Measurements from ENCODE around the gene ZFR.
"Not testable (repeated sequence)": the region's sequence is repeated elsewhere in the genome, so short reads cannot be mapped to it uniquely, and the experiment has no call there.

Gene ZFR

DNA sequence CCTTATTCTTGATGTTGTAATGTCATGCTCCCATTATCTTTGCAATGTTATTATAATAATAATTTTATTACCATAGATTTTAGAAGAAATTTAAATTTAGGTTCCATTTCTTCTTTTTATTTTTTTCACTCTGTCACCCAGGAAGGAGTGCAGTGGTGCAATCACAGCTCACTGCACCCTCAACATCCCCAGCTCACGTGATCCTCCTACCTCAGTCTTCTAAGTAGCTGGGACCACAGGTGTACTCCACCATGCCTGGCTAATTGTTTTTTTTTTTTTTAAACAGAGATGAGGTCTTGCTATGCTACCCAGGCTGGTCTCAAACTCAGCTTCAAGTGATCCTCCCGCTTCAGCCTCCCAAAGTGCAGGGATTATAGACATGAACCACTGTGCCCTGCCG lies 11.9 kb downstream of the ZFR start:
- no peak overlapping the region for H3K4me3 ChIP-seq (ENCODE audit: low read depth in 1 of 2, low read length in 2 of 2)
- H3K4me1 ChIP-seq (ENCODE audit: control insufficient read depth in 1 of 2, insufficient read depth in 2 of 2, low read length in 2 of 2), result peaks cover 0 to 16% of the 10 kb centered on the region in 2 donors
- no peaks in the 10 kb centered on the region for H3K27me3 ChIP-seq (ENCODE audit: low read depth, low read length)
- H3K36me3 ChIP-seq (ENCODE audit: control insufficient read depth in 1 of 2, insufficient read depth in 2 of 2, low read length in 2 of 2), result peaks cover 0 to 4% of the 10 kb centered on the region in 2 donors
- H3K27ac ChIP-seq (ENCODE audit: low read length), result no peak overlapping the region
- H3K9me3 ChIP-seq (ENCODE audit: control insufficient read depth in 1 of 2, low read length in 2 of 2), result no peaks in the 10 kb centered on the region

DNA sequence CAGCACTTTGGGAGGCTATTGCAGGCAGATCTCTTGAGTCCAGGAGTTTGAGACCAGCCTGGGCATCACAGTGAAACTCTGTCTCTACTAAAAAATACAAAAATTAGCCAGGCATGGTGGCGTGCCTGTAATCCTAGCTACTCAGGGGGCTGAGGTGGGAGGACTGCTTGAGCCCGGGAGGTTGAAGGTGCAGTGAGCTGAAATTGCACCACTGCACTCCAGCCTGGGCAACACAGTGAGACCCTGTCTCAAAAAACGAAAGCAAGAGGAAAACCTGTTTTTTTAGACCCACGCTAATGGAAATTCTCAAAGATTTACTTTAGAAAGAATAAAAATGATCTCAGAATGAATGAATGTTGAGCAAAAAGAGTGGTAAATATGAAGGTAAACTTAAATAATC lies 13.7 kb downstream of the ZFR start:
- not testable (repeated sequence) for H3K27ac ChIP-seq (ENCODE audit: low read length); H3K4me3 ChIP-seq (ENCODE audit: low read depth in 1 of 2, low read length in 2 of 2)
- peaks cover 0 to 15% of the 10 kb centered on the region in 2 donors for H3K4me1 ChIP-seq (ENCODE audit: control insufficient read depth in 1 of 2, insufficient read depth in 2 of 2, low read length in 2 of 2)

DNA sequence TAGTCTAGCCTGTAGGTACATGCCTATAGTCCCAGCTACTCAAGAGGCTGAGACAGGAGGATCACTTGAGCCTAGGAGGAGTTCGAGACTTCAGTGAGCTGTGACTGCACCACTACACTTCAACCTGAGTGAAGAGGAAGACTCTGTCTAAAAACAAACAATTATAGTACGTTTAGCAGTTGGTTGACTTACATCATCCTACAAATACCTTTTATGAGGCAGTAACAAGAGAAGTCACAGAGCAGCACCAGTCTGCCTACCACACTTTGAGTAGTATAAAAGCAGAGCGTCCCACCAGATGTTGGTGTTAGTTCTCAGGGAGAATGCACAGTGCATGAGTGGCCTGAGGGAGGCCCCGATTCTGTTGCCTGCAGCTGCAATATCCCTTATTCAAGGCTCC lies 16.1 kb downstream of the ZFR start:
- H3K27ac ChIP-seq (ENCODE audit: low read length), result no peak overlapping the region
- H3K27me3 ChIP-seq (ENCODE audit: low read depth, low read length), result no peaks in the 10 kb centered on the region
- H3K4me1 ChIP-seq (ENCODE audit: control insufficient read depth in 1 of 2, insufficient read depth in 2 of 2, low read length in 2 of 2), result peaks cover 0 to 3% of the 10 kb centered on the region in 2 donors
- H3K9me3 ChIP-seq (ENCODE audit: control insufficient read depth in 1 of 2, low read length in 2 of 2), result peaks cover 0 to 8% of the 10 kb centered on the region in 2 donors
- no peak overlapping the region for H3K4me3 ChIP-seq (ENCODE audit: low read depth in 1 of 2, low read length in 2 of 2)
- H3K36me3 ChIP-seq (ENCODE audit: control insufficient read depth in 1 of 2, insufficient read depth in 2 of 2, low read length in 2 of 2), result peaks cover 0 to 14% of the 10 kb centered on the region in 2 donors

More for the DNA sequence above, 13.7 kb downstream of the ZFR start:
- H3K27me3 ChIP-seq (ENCODE audit: low read depth, low read length); H3K9me3 ChIP-seq (ENCODE audit: control insufficient read depth in 1 of 2, low read length in 2 of 2): not testable (repeated sequence)
- peaks cover 0 to 14% of the 10 kb centered on the region in 2 donors for H3K36me3 ChIP-seq (ENCODE audit: control insufficient read depth in 1 of 2, insufficient read depth in 2 of 2, low read length in 2 of 2)

DNA sequence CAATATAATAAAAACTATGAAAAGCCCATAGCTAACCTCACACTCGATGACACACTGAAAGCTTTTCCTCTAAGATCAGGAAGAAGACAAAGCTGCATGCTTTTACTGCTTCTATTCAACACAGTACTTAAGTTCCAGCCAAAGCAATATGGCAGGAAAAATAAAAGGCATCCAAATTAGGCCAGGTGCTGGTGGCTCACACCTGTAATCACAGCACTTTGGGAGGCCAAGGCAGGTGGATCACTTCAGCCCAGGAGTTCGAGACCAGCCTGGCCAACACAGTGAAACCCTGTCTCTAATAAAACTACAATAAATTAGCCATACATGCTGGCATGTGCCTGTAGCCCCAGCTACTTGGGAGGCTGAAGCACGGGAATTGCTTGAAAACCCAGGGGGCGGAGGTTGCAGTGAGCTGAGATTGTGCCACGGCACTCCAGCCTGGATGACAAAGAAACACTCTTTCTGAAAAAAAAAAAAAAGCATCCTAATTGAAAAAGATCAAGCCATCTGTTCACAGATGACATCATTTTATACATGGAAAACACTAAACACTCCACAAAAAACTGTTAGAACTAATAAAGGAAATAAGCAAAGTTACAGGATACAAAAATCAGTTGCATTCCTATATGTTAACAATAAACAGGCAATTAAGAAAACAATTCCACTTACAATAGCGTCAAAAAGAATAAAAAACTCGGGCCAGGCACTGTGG lies 17.9 kb downstream of the ZFR start:
- Histone ChIP-seq H3K4me3 (ENCODE audit: low read depth in 1 of 2, low read length in 2 of 2) (no peak overlapping the region), H3K27ac (ENCODE audit: low read length) (no peak overlapping the region), H3K9me3 (ENCODE audit: control insufficient read depth in 1 of 2, low read length in 2 of 2) (peaks cover 0 to 8% of the 10 kb centered on the region in 2 donors), H3K4me1 (ENCODE audit: control insufficient read depth in 1 of 2, insufficient read depth in 2 of 2, low read length in 2 of 2) (peaks cover 0 to 12% of the 10 kb centered on the region in 2 donors), H3K27me3 (ENCODE audit: low read depth, low read length) (no peaks in the 10 kb centered on the region), H3K36me3 (ENCODE audit: control insufficient read depth in 1 of 2, insufficient read depth in 2 of 2, low read length in 2 of 2) (peaks cover 0 to 14% of the 10 kb centered on the region in 2 donors)

DNA sequence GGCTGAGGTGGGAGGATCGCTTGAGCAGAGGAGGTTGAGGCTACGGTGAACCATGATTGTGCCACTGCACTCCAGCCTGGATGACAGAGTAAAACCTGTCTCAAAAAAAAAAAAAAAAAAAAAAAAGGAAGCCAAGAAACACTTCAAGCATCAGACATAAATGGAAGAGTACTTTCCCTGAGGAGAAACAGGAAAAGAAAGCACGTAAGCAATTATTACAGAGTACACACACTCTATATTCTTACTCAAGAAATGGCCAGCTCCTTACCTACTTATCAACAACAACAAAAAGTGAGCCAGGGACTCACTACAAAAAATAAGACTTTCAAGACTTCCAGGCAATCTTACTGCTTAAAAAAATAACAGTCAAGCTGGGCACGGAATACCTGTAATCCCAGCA lies 21.8 kb downstream of the ZFR start:
- Histone ChIP-seq H3K9me3 (ENCODE audit: control insufficient read depth in 1 of 2, low read length in 2 of 2) (peaks cover 0 to 8% of the 10 kb centered on the region in 2 donors), H3K36me3 (ENCODE audit: control insufficient read depth in 1 of 2, insufficient read depth in 2 of 2, low read length in 2 of 2) (peaks cover 5 to 12% of the 10 kb centered on the region in 2 donors), H3K4me1 (ENCODE audit: control insufficient read depth in 1 of 2, insufficient read depth in 2 of 2, low read length in 2 of 2) (peaks cover 0 to 22% of the 10 kb centered on the region in 2 donors), H3K27ac (ENCODE audit: low read length) (no peak overlapping the region), H3K4me3 (ENCODE audit: low read depth in 1 of 2, low read length in 2 of 2) (no peak overlapping the region), H3K27me3 (ENCODE audit: low read depth, low read length) (no peaks in the 10 kb centered on the region)

DNA sequence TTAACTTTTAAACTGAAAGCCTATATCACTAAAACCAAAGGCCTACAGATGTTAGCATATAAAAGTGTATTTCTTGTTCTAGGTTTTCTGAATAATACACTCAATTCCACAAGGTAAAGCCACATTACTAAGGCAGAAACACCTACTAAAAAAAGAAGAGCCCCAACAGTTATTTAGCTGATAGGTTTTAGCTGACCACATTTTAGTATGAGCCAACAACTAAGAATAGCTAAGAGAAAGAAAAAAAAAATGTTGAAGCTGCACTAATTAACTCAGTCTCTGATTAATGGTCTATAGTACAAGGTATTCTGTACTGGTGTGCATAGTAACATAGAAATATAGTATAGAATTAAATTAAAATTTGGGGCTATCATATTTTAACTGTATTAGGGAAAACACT lies 23.5 kb downstream of the ZFR start:
- peak overlapping the region; percentile 9 for H3K27ac ChIP-seq (ENCODE audit: low read length)
- no peak overlapping the region for H3K4me3 ChIP-seq (ENCODE audit: low read depth in 1 of 2, low read length in 2 of 2)
- H3K9me3 ChIP-seq (ENCODE audit: control insufficient read depth in 1 of 2, low read length in 2 of 2), result no peaks in the 10 kb centered on the region
- H3K27me3 ChIP-seq (ENCODE audit: low read depth, low read length), result no peaks in the 10 kb centered on the region
- H3K4me1 ChIP-seq (ENCODE audit: control insufficient read depth in 1 of 2, insufficient read depth in 2 of 2, low read length in 2 of 2), result peaks cover 0 to 22% of the 10 kb centered on the region in 2 donors
- peaks cover 10 to 13% of the 10 kb centered on the region in 2 donors for H3K36me3 ChIP-seq (ENCODE audit: control insufficient read depth in 1 of 2, insufficient read depth in 2 of 2, low read length in 2 of 2)

DNA sequence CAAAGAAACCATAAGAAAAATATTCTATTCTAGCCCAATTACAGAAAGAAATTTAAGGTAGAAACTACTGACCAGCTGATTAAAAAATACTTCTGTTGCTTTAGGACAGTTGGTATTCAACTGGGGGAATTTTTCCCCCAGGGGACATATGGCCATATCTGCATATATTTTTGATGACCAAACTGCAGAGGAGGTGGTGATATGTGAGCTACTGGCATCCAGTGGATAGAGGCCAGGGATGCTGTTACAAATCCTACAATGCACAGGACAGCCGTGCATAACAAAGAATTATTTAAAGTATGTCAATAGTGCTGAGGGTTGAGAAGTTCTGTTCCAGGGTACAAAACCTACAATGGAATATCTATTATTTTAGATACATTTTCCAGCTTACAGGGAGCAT lies 24.0 kb downstream of the ZFR start:
- H3K4me3 ChIP-seq (ENCODE audit: low read depth in 1 of 2, low read length in 2 of 2), result no peak overlapping the region
- no peaks in the 10 kb centered on the region for H3K9me3 ChIP-seq (ENCODE audit: control insufficient read depth in 1 of 2, low read length in 2 of 2)
- H3K27ac ChIP-seq (ENCODE audit: low read length), result no peak overlapping the region
- peaks cover 10 to 13% of the 10 kb centered on the region in 2 donors for H3K36me3 ChIP-seq (ENCODE audit: control insufficient read depth in 1 of 2, insufficient read depth in 2 of 2, low read length in 2 of 2)
- H3K4me1 ChIP-seq (ENCODE audit: control insufficient read depth in 1 of 2, insufficient read depth in 2 of 2, low read length in 2 of 2), result peaks cover 0 to 22% of the 10 kb centered on the region in 2 donors
- H3K27me3 ChIP-seq (ENCODE audit: low read depth, low read length), result no peaks in the 10 kb centered on the region

DNA sequence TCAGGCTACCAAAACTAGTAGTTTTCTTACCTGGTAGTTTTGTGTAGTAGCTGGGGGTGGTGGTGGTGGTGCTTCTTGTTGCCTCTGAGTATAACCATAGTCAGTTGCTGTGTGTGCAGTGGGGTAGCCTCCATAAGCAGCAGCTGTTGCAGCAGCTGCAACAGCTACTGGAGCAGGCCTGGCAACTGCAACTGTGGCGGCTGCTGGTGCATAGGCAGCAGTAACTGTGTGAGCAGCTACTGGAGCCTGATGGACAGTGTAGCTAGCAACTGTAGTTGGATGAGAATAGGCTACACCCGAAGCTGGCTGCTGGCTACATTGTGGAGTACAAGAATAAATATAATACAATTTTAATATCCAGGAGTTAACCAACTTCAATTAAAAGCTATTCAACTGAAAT lies 24.7 kb downstream of the ZFR start:
- H3K4me3 ChIP-seq (ENCODE audit: low read depth in 1 of 2, low read length in 2 of 2), result no peak overlapping the region
- no peaks in the 10 kb centered on the region for H3K27me3 ChIP-seq (ENCODE audit: low read depth, low read length)
- peaks cover 0 to 22% of the 10 kb centered on the region in 2 donors for H3K4me1 ChIP-seq (ENCODE audit: control insufficient read depth in 1 of 2, insufficient read depth in 2 of 2, low read length in 2 of 2)
- H3K27ac ChIP-seq (ENCODE audit: low read length), result no peak overlapping the region
- H3K36me3 ChIP-seq (ENCODE audit: control insufficient read depth in 1 of 2, insufficient read depth in 2 of 2, low read length in 2 of 2), result peaks cover 12 to 15% of the 10 kb centered on the region in 2 donors
- H3K9me3 ChIP-seq (ENCODE audit: control insufficient read depth in 1 of 2, low read length in 2 of 2), result no peaks in the 10 kb centered on the region

DNA sequence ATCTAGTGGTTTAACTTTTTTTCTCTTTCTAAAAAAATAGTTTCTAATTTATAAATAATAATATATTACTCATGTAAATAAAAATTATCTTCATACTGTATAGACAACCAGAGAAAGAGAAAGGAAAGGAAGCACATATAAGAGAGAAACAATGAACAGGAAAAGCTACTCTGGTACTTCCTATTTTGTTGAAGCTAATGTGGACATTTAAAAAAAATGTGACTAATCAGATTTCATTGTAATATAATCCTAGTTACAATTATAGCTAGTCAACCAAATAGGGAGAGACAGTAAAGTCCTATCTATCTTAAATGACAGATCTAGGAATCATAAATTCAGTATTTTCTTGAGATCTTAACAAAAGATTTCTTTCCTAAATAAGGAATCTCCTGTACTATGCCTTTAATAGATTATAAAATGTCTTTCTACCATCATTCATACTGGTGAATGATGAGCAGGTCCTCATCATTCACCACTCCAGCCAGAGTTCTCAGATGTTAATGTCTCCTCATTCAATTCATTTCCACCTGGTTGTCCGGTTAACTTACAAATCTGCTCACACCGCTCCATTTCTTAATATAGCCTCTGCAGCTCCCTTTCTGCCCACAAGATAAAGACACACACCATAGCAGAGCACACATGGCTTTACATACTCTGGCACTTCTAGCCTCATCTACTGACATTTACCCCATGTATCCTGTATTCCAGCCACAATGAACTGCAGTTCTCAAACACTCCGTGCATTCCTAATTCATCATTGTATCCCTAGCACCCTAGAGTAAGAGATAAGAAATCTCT lies 30.9 kb downstream of the ZFR start:
- no peaks in the 10 kb centered on the region for H3K27me3 ChIP-seq (ENCODE audit: low read depth, low read length)
- no peak overlapping the region for H3K27ac ChIP-seq (ENCODE audit: low read length)
- no peaks in the 10 kb centered on the region for H3K4me1 ChIP-seq (ENCODE audit: control insufficient read depth in 1 of 2, insufficient read depth in 2 of 2, low read length in 2 of 2)
- H3K4me3 ChIP-seq (ENCODE audit: low read depth in 1 of 2, low read length in 2 of 2), result no peak overlapping the region
- H3K9me3 ChIP-seq (ENCODE audit: control insufficient read depth in 1 of 2, low read length in 2 of 2), result no peaks in the 10 kb centered on the region
- H3K36me3 ChIP-seq (ENCODE audit: control insufficient read depth in 1 of 2, insufficient read depth in 2 of 2, low read length in 2 of 2), result peaks cover 31 to 36% of the 10 kb centered on the region in 2 donors

DNA sequence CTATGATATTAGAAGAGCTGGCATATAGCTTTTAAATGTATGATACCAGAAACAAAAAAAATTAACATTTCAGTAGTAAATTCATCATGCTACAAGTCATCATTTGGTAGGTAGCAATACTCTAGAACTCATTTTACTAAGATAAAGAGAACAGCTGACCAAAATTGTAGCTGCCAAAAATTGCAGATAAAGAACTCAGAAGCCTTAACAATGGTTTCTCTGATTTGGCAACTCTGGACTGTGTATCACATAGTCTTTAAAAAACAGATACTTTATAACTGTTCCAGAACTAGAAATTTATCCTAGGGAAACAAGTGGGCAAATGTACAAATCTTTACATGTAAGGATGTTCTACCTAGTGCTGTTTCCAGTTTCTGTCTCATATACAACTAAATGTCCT lies 33.9 kb downstream of the ZFR start:
- H3K27ac ChIP-seq (ENCODE audit: low read length), result no peak overlapping the region
- no peaks in the 10 kb centered on the region for H3K9me3 ChIP-seq (ENCODE audit: control insufficient read depth in 1 of 2, low read length in 2 of 2)
- no peaks in the 10 kb centered on the region for H3K4me1 ChIP-seq (ENCODE audit: control insufficient read depth in 1 of 2, insufficient read depth in 2 of 2, low read length in 2 of 2)
- no peak overlapping the region for H3K4me3 ChIP-seq (ENCODE audit: low read depth in 1 of 2, low read length in 2 of 2)
- peaks cover 36 to 49% of the 10 kb centered on the region in 2 donors for H3K36me3 ChIP-seq (ENCODE audit: control insufficient read depth in 1 of 2, insufficient read depth in 2 of 2, low read length in 2 of 2)
- H3K27me3 ChIP-seq (ENCODE audit: low read depth, low read length), result no peaks in the 10 kb centered on the region

DNA sequence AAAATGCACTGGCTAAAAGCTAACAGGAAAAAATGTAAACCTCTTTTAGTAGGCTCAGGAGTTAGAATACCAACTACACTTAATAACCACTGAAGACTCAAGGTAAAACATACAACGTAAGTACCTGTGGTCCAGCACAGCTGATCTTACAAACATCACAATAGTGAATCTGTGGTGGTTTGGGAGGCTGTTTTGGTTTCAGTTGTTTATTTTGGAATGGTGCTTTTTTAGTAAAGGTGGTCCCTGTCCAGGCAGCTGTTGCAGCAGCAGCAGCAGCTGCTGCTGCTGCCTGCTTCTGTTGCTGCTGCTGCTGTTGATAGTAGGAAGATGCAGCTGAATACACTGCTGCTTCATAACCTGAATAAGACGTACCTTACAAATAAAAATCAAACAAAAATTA lies 37.9 kb downstream of the ZFR start:
- no peaks in the 10 kb centered on the region for H3K4me1 ChIP-seq (ENCODE audit: control insufficient read depth in 1 of 2, insufficient read depth in 2 of 2, low read length in 2 of 2)
- H3K36me3 ChIP-seq (ENCODE audit: control insufficient read depth in 1 of 2, insufficient read depth in 2 of 2, low read length in 2 of 2), result peaks cover 55 to 65% of the 10 kb centered on the region in 2 donors
- H3K9me3 ChIP-seq (ENCODE audit: control insufficient read depth in 1 of 2, low read length in 2 of 2), result no peaks in the 10 kb centered on the region
- no peak overlapping the region for H3K4me3 ChIP-seq (ENCODE audit: low read depth in 1 of 2, low read length in 2 of 2)
- H3K27ac ChIP-seq (ENCODE audit: low read length), result no peak overlapping the region
- no peaks in the 10 kb centered on the region for H3K27me3 ChIP-seq (ENCODE audit: low read depth, low read length)
